HCT116 (cell line): Measurements from ENCODE around the gene EHBP1. TPM values are rescaled to one million over a fixed set of nuclear protein-coding genes. Genes with fewer than 3 reads are reported as not detected.

ENCODE experiments used
- ATAC-seq: fragments of 200-7000 bp; cut with Tn5 transposase; 2 replicates; pipeline ENCODE4 v1.9.1; 2020; ENCODE audit warnings: mild to moderate bottlenecking, moderate library complexity
- BruUV-seq: library from RNA; stranded (reverse); fragments of 400-500 nt; replicated peaks from 2 replicates; lab custom pipeline; 2021; lab: Mats Ljungman, UMichigan
- CTCF ChIA-PET: fragments of 300-600 bp; sonication (Branson Sonifier 250); formaldehyde crosslinking; loops from one replicate; lab custom pipeline; 2021; ENCODE audit warnings: antibody characterized with exemption; lab: Charles Lee
- POLR2A ChIA-PET: fragments of 300-600, 350-600 bp; sonication (Branson Sonifier 250); formaldehyde crosslinking; loops from one replicate; lab custom pipeline; 2021; ENCODE audit warnings: antibody characterized with exemption; lab: Charles Lee
- RAD21 ChIA-PET, 2 experiments: fragments of 300-600 bp; sonication (Branson Sonifier 250); formaldehyde crosslinking; loops; one replicate each; lab custom pipeline; 2023; ENCODE audit warnings: low total read pairs in 2 of 2; ENCODE audit not compliant: uncharacterized antibody in 2 of 2, unreplicated experiment in 2 of 2, low non-redundant PET in 1 of 2; lab: Charles Lee
- DNase-seq: peaks from one replicate; pipeline ENCODE4 v3.0.0-alpha.2; 2010; ENCODE audit warnings: low read depth, low spot score
- H2AFZ ChIP-seq: fragments of 200-600 bp; shearing (Covaris generic), sonication (generic); 2 replicates; pipeline ENCODE4 v1.6.1; 2017; ENCODE audit warnings: low read depth, mixed run types, mixed read lengths, antibody characterized with exemption, low read length; ENCODE audit not compliant: poor library complexity, severe bottlenecking
- H3K27ac ChIP-seq: 2 replicates; pipeline ENCODE4 v1.5.1; 2012; ENCODE audit warnings: low read depth, low read length
- H3K27me3 ChIP-seq: fragments of 200-600 bp; sonication (generic); 2 replicates; pipeline ENCODE4 v1.6.1; 2016; ENCODE audit warnings: mixed run types, low read length, mixed read lengths; ENCODE audit not compliant: insufficient read depth
- H3K36me3 ChIP-seq, 2 experiments: fragments of 200-500 bp in 1 of 2; fragments of 200-600 bp in 1 of 2; sonication (Bioruptor generic) in 1 of 2; sonication (generic) in 1 of 2; 2 replicates each; pipeline versions ENCODE4 v1.5.1 to v1.6.1; 2014 to 2016; ENCODE audit warnings: low read length in 2 of 2, inconsistent platforms in 1 of 2, mixed read lengths in 1 of 2, mixed run types in 1 of 2; ENCODE audit not compliant: insufficient read depth in 2 of 2, control insufficient read depth in 1 of 2
- H3K4me1 ChIP-seq, 2 experiments: fragments of 200-600 bp in 1 of 2; sonication (generic) in 1 of 2; 2 replicates each; pipeline versions ENCODE4 v1.5.1 to v1.6.1; 2012 to 2017; ENCODE audit warnings: low read length in 2 of 2, inconsistent platforms in 1 of 2, mild to moderate bottlenecking in 1 of 2, mixed read lengths in 1 of 2, mixed run types in 1 of 2, moderate library complexity in 1 of 2; ENCODE audit not compliant: insufficient read depth in 2 of 2, control insufficient read depth in 1 of 2
- H3K4me2 ChIP-seq: fragments of 200-600 bp; sonication (generic); 2 replicates; pipeline ENCODE4 v1.6.1; 2017; ENCODE audit warnings: mixed run types, low read length, mixed read lengths
- H3K4me3 ChIP-seq, 2 experiments: fragments of 200-600 bp in 1 of 2; sonication (generic) in 1 of 2; replicated peaks in 1 of 2; 2 replicates each; pipeline ENCODE4 v1.5.1; 2011 to 2016; ENCODE audit warnings: low read length in 2 of 2, control low read depth in 1 of 2, low read depth in 1 of 2, mild to moderate bottlenecking in 1 of 2, mixed read lengths in 1 of 2, mixed run types in 1 of 2
- H3K79me2 ChIP-seq: fragments of 200-600 bp; sonication (generic); 2 replicates; pipeline ENCODE4 v1.6.1; 2017; ENCODE audit warnings: mild to moderate bottlenecking, mixed run types, low read length, moderate library complexity, mixed read lengths; ENCODE audit not compliant: insufficient read depth
- H3K9ac ChIP-seq: fragments of 200-600 bp; sonication (generic); 2 replicates; pipeline ENCODE4 v1.6.1; 2016; ENCODE audit warnings: low read length, mixed read lengths
- H3K9me2 ChIP-seq: fragments of 200-600 bp; sonication (generic), shearing (Covaris generic); 2 replicates; pipeline ENCODE4 v1.6.1; 2017; ENCODE audit warnings: mixed run types, mild to moderate bottlenecking, moderate library complexity; ENCODE audit not compliant: insufficient read depth
- H3K9me3 ChIP-seq, 2 experiments: fragments of 200-500 bp in 1 of 2; fragments of 200-600 bp in 1 of 2; sonication (Bioruptor generic) in 1 of 2; sonication (generic) in 1 of 2; 2 replicates each; pipeline ENCODE4 v1.6.1; 2014 to 2017; ENCODE audit warnings: low read length in 2 of 2, mixed read lengths in 2 of 2, inconsistent platforms in 1 of 2, low read depth in 1 of 2, mild to moderate bottlenecking in 1 of 2, mixed run types in 1 of 2, moderate library complexity in 1 of 2; ENCODE audit not compliant: control insufficient read depth in 1 of 2, insufficient read depth in 1 of 2
- H4K20me1 ChIP-seq: fragments of 200-600 bp; sonication (generic), shearing (Covaris generic); 2 replicates; pipeline ENCODE4 v1.6.1; 2017; ENCODE audit warnings: mixed run types, mild to moderate bottlenecking, moderate library complexity; ENCODE audit not compliant: insufficient read depth
- EZH2 ChIP-seq: fragments of 200-600 bp; sonication (generic); IDR thresholded peaks from 2 replicates; pipeline ENCODE4 v1.6.1; 2017; ENCODE audit warnings: antibody characterized with exemption, mixed run types
- EZH2phosphoT487 ChIP-seq: fragments of 200-600 bp; IDR thresholded peaks from 2 replicates; pipeline ENCODE4 v1.6.1; 2018; ENCODE audit warnings: antibody characterized with exemption, borderline replicate concordance
- FOSL1 ChIP-seq: IDR thresholded peaks from 2 replicates; pipeline ENCODE4 v1.6.1; 2012; ENCODE audit warnings: low read depth
- POLR2A ChIP-seq: IDR thresholded peaks from 2 replicates; pipeline ENCODE4 v1.7.0; 2011; ENCODE audit warnings: borderline replicate concordance; ENCODE audit not compliant: insufficient read depth, insufficient read length; ENCODE audit errors: extremely low read depth
- POLR2AphosphoS5 ChIP-seq: IDR thresholded peaks from 2 replicates; pipeline ENCODE4 v1.6.1; 2011; ENCODE audit warnings: mild to moderate bottlenecking, low read depth, low read length, moderate library complexity
- SIN3A ChIP-seq: IDR thresholded peaks from 2 replicates; pipeline ENCODE4 v1.6.1; 2012; ENCODE audit warnings: low read depth
- SP1 ChIP-seq: IDR thresholded peaks from 2 replicates; pipeline ENCODE4 v1.6.1; 2012; ENCODE audit warnings: low read depth
- SRF ChIP-seq: IDR thresholded peaks from 2 replicates; pipeline ENCODE4 v1.6.1; 2012; ENCODE audit warnings: low read depth
- TCF7L2 ChIP-seq: IDR thresholded peaks from 2 replicates; pipeline ENCODE4 v1.7.0; 2011; ENCODE audit warnings: borderline replicate concordance, inconsistent platforms; ENCODE audit not compliant: insufficient read depth, insufficient read length; ENCODE audit errors: extremely low read depth
- ZFX ChIP-seq: fragments of 450-650 bp; IDR thresholded peaks from 2 replicates; pipeline ENCODE4 v1.6.1; 2017
- ZNF274 ChIP-seq: fragments of 200-500 bp; sonication (Bioruptor generic); IDR thresholded peaks from 2 replicates; pipeline ENCODE4 v1.6.1; 2014; ENCODE audit warnings: mild to moderate bottlenecking, low read depth, low read length, inconsistent platforms
- intact Hi-C: fragments of 100-400 bp; cut with micrococcal nuclease; formaldehyde crosslinking; loops from 2 replicates; pipeline ENCODE4 v1.10.0; 2022
- total RNA-seq: library from RNA; stranded (reverse); gene quantifications from one replicate; pipeline ENCODE4 v1.2.1, GENCODE V29; 2021; ENCODE audit not compliant: unreplicated experiment
- TF ChIP-seq, protein P1 (sequence below): IDR thresholded peaks from 2 replicates; pipeline ENCODE4 v1.6.1; 2012
- TF ChIP-seq, protein P2 (sequence below): IDR thresholded peaks from 2 replicates; pipeline ENCODE4 v1.6.1; 2012

EHBP1 gene
- total RNA-seq, 1 experiment from 2014 or later, result 89.9 TPM

DNA sequence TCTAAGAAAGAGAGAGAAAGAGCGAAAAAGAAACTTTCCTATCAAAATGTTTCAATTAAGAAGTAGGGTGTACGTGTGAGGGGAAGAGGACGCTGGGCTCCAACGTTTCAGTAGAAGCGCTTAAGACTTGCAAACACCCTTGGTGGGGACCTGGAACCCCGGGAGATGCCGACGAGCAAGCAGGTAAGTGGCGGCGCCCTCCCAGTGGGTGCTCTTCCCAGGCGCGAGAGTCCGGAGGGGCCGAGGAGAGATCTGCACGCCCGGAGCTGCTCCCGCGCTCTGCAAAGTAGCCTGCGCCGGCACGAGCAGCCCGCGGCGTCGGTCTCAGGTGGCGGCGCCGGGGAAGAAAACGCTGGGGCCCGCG lies 344.4 kb downstream of the EHBP1 start:
- RAD21 ChIA-PET, result no interaction called here
- Histone ChIP-seq H4K20me1 (no peaks in the 10 kb centered on the region), H3K9ac (peak overlapping the region; percentile 76), H3K27me3 (no peaks in the 10 kb centered on the region), H3K4me1 (peaks cover 4 to 18% of the 10 kb centered on the region in 2 experiments; a peak in 2 of 4 replicates), H3K27ac (peak overlapping the region; percentile 91), H3K9me3 (no peaks in the 10 kb centered on the region), H3K36me3 (peaks cover 3 to 4% of the 10 kb centered on the region in 2 experiments; a peak in 1 of 4 replicates), H3K9me2 (no peaks in the 10 kb centered on the region), H2AFZ (no peak overlapping the region), H3K79me2 (peaks cover 13% of the 10 kb centered on the region; the same call in 1 of the 2 replicates), H3K4me3 (peak overlapping the region; percentile 67 to 97), H3K4me2 (peak overlapping the region; percentile 81)
- TF ChIP-seq SIN3A, result peak; percentile 4; the same call in 1 of the 2 replicates
- TF ChIP-seq, protein P1, sequence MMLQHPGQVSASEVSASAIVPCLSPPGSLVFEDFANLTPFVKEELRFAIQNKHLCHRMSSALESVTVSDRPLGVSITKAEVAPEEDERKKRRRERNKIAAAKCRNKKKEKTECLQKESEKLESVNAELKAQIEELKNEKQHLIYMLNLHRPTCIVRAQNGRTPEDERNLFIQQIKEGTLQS, result no peak
- ATAC-seq (peak; percentile 55), DNase-seq (no peak)
- POLR2A ChIA-PET, result interaction anchor here (0.6 kb wide), 1 partner anchor 18 kb away, joined by 3 read pairs; no protein-coding TSS in a partner anchor
- no TSS peak for BruUV-seq
- CTCF ChIA-PET, result no interaction called here
- intact Hi-C loops, result no loop called here

GRCh38 chr2:63050334-63051041 lies 345.0 kb downstream of the EHBP1 start, which contains the start of gene OTX1:
Gene OTX1 (plus strand): TSS chr2:63050830. CDS start chr2:63052991, 2,161 bp downstream.
- CTCF ChIA-PET, result no interaction called here

More at GRCh38 chr2:63050334-63051041, 345.0 kb downstream of the EHBP1 start, which contains the start of gene OTX1:
- peak within 1 kb of the TSS; percentile 87 for H2AFZ ChIP-seq
- DNase-seq (peak; percentile 56), ATAC-seq (peak; percentile 94)
- no TSS peak for BruUV-seq
- ChIA-PET POLR2A (interaction anchor here (0.6 kb wide), 1 partner anchor 19 kb away, joined by 3 read pairs; no protein-coding TSS in a partner anchor), RAD21 (no interaction called here)
- H4K20me1 ChIP-seq, result no peaks in the 10 kb centered on the region
- peak within 1 kb of the TSS; percentile 91 for H3K27ac ChIP-seq
- no peaks in the 10 kb centered on the region for H3K9me2 ChIP-seq
- H3K9me3 ChIP-seq, result no peaks in the 10 kb centered on the region
- peaks cover 13% of the 10 kb centered on the region; the same call in 1 of the 2 replicates for H3K79me2 ChIP-seq
- no peaks in the 10 kb centered on the region for H3K27me3 ChIP-seq
- intact Hi-C loops, result no loop called here
- no peak for TF ChIP-seq FOSL1
- no peak for TF ChIP-seq TCF7L2
- no peak for TF ChIP-seq SRF
- TF ChIP-seq EZH2, result no peak
- no peak for TF ChIP-seq EZH2phosphoT487
- peak; percentile 82 for TF ChIP-seq SP1
- TF ChIP-seq ZFX, result peak; percentile 79; the same call in 1 of the 2 replicates
- no peak for TF ChIP-seq ZNF274
- TF ChIP-seq SIN3A, result 0 out of 2 replicates have a peak, but pooled peaks have one; percentile 46
- TF ChIP-seq POLR2AphosphoS5, result peak; percentile 87
- TF ChIP-seq, protein P2, sequence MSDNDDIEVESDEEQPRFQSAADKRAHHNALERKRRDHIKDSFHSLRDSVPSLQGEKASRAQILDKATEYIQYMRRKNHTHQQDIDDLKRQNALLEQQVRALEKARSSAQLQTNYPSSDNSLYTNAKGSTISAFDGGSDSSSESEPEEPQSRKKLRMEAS, result peak; percentile 42
- TF ChIP-seq POLR2A, result peak; percentile 56
- H3K4me3 ChIP-seq, result peak within 1 kb of the TSS; percentile 97 to 99
- peaks cover 2 to 4% of the 10 kb centered on the region in 2 experiments; a peak in 1 of 4 replicates for H3K36me3 ChIP-seq
- peak within 1 kb of the TSS; percentile 98 for H3K4me2 ChIP-seq
- peaks cover 4 to 18% of the 10 kb centered on the region in 2 experiments; a peak in 2 of 4 replicates for H3K4me1 ChIP-seq
- peak within 1 kb of the TSS; percentile 98 for H3K9ac ChIP-seq
